OCI-LY7 (cell line): ENCODE data around the gene CCDC201. TPM values are rescaled to one million over a fixed set of nuclear protein-coding genes. Genes with fewer than 3 reads are reported as not detected.

ENCODE experiments used
- BruUV-seq: library from RNA; stranded (reverse); fragments of 400-500 nt; replicated peaks from 2 replicates; lab custom pipeline; 2021; lab: Mats Ljungman, UMichigan
- CTCF ChIA-PET: fragments of 300-600 bp; sonication (Branson Sonifier 250); formaldehyde crosslinking; loops from one replicate; lab custom pipeline; 2022; ENCODE audit warnings: antibody characterized with exemption; ENCODE audit not compliant: unreplicated experiment; lab: Charles Lee
- POLR2A ChIA-PET: fragments of 300-600 bp; sonication (Branson Sonifier 250); formaldehyde crosslinking; loops from one replicate; lab custom pipeline; 2022; ENCODE audit warnings: antibody characterized with exemption; lab: Charles Lee
- DNase-seq: peaks from one replicate; pipeline ENCODE4 v3.0.0-alpha.2; 2015; ENCODE audit warnings: low spot score
- H2AFZ ChIP-seq: fragments of 200-600 bp; sonication (generic), shearing (Covaris generic); 2 replicates; pipeline ENCODE4 v1.6.1; 2014; ENCODE audit warnings: mild to moderate bottlenecking, antibody characterized with exemption, low read length, moderate library complexity
- H3K27ac ChIP-seq: fragments of 200-600 bp; sonication (generic); 2 replicates; pipeline ENCODE4 v1.5.1; 2014; ENCODE audit warnings: mixed run types, low read depth, mild to moderate bottlenecking, moderate library complexity, low read length, inconsistent platforms; ENCODE audit not compliant: poor library complexity, severe bottlenecking
- H3K36me3 ChIP-seq: fragments of 200-600 bp; sonication (generic); 2 replicates; pipeline ENCODE4 v1.6.1; 2014; ENCODE audit warnings: mild to moderate bottlenecking, antibody characterized with exemption, low read length, moderate library complexity, mixed read lengths; ENCODE audit not compliant: insufficient read depth
- H3K4me1 ChIP-seq: fragments of 200-600 bp; sonication (generic); 2 replicates; pipeline ENCODE4 v1.5.1; 2014; ENCODE audit warnings: mild to moderate bottlenecking, low read length; ENCODE audit not compliant: insufficient read depth, poor library complexity, severe bottlenecking
- H3K4me2 ChIP-seq: fragments of 200-600 bp; sonication (generic); 2 replicates; pipeline ENCODE4 v1.6.1; 2014; ENCODE audit warnings: mild to moderate bottlenecking, low read length
- H3K4me3 ChIP-seq: fragments of 200-600 bp; sonication (generic); 2 replicates; pipeline ENCODE4 v1.5.1; 2014; ENCODE audit warnings: mild to moderate bottlenecking, low read depth, low read length; ENCODE audit not compliant: poor library complexity, severe bottlenecking
- H3K79me2 ChIP-seq: fragments of 200-600 bp; sonication (generic); 2 replicates; pipeline ENCODE4 v1.6.1; 2016; ENCODE audit warnings: low read depth, mild to moderate bottlenecking, low read length, moderate library complexity, mixed read lengths; ENCODE audit not compliant: insufficient read depth
- H3K9me2 ChIP-seq: fragments of 200-600 bp; sonication (generic); 2 replicates; pipeline ENCODE4 v1.6.1; 2016; ENCODE audit warnings: mild to moderate bottlenecking, low read length, mixed read lengths; ENCODE audit not compliant: insufficient read depth
- H3K9me3 ChIP-seq: fragments of 200-600 bp; sonication (generic); 2 replicates; pipeline ENCODE4 v1.6.1; 2014; ENCODE audit warnings: mild to moderate bottlenecking, mixed run types, low read length, mixed read lengths
- H4K20me1 ChIP-seq: fragments of 200-600 bp; sonication (generic); 2 replicates; pipeline ENCODE4 v1.6.1; 2014; ENCODE audit warnings: mild to moderate bottlenecking, antibody characterized with exemption, low read length, moderate library complexity, mixed read lengths; ENCODE audit not compliant: insufficient read depth
- EZH2phosphoT487 ChIP-seq: fragments of 200-600 bp; sonication (generic); IDR thresholded peaks from 2 replicates; pipeline ENCODE4 v1.6.1; 2018; ENCODE audit warnings: low read depth, borderline replicate concordance, mild to moderate bottlenecking, mixed run types, antibody characterized with exemption, low read length, moderate library complexity, mixed read lengths
- intact Hi-C: fragments of 100-400 bp; cut with micrococcal nuclease; formaldehyde crosslinking; loops from one replicate; pipeline ENCODE4 v1.10.0; 2022; ENCODE audit not compliant: unreplicated experiment
- total RNA-seq, 2 experiments: library from RNA; depleted of rRNA in 1 of 2; stranded (reverse); fragments of >200 nt in 1 of 2; shearing (Covaris generic) in 1 of 2; gene quantifications; 2 replicates each; pipeline ENCODE4 v1.2.3, GENCODE V29; 2014 to 2022
- TF ChIP-seq, protein P1 (sequence below): fragments of 200-600 bp; sonication (generic); conservative IDR thresholded peaks from 2 replicates; pipeline ENCODE4 v1.5.1; 2014; ENCODE audit warnings: mild to moderate bottlenecking, antibody characterized with exemption, low read length, moderate library complexity, mixed read lengths

The CCDC201 gene
- total RNA-seq, 2 experiments from 2014 or later, result not detected

DNA sequence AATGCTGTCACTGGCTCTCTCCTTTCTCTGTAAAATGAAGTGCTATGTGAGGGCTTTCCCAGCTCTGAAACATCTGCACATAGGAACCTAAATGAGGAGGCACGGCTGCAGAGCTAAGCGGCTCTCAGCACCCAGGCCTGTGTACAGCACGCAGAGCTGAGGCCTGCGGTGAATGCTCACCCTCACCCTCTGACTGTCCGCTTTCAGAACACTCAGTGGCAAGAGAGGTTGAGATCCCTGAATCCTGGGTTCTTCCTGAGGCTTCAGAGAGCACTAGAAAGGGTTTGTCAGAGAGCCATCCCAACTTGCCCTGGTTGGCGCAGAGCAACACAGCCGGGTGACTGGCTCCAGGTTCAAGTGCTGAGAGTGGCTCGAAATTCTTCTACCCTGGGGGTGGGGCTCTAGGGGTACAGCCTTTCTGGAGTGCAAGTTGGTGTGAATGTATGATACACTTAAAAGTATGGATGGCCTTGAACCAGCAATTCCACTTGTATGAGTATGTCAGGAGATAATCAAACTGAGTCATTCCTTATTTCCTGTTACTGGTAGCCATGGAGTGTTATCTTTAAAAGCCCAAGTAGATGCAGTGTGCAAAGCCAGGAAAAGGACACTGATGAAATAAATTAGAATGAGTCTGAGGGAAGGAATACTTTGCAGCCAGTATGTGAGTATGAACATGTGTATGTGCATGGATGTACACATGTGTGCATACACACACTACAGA lies 1.7 kb upstream of the CCDC201 start:
- POLR2A ChIA-PET, result interaction anchor here (0.6 kb wide), 1 partner anchor 1279 kb away, joined by 5 read pairs; no protein-coding TSS in a partner anchor
- H3K9me3 ChIP-seq, result no peaks in the 10 kb centered on the region

DNA sequence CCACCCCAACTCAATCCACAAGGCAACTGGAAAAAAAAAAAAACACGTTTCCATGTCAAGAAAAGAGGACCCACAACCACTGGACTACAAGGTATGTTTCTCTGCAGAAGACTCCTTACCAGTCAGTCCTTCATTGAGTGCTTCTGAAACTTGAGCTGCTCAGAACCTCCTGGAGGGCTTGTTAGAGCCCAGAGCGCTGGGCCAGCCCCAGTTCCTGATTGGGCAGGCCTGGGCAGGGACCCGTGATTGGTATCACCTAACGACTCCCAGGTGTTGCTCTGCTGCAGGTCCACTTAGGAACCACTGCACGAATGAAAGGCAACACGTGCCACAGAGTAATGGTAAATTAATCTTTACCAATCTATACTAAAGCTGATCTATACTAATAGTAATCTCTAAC lies 473 bp upstream of the CCDC201 start:
- Histone ChIP-seq H3K4me3 (no peak overlapping the region), H2AFZ (no peak overlapping the region), H3K36me3 (no peaks in the 10 kb centered on the region), H4K20me1 (no peaks in the 10 kb centered on the region), H3K9me3 (no peaks in the 10 kb centered on the region), H3K4me2 (no peak overlapping the region), H3K27ac (no peak overlapping the region), H3K9me2 (no peaks in the 10 kb centered on the region), H3K4me1 (no peaks in the 10 kb centered on the region), H3K79me2 (no peaks in the 10 kb centered on the region)
- CTCF ChIA-PET, result no interaction called here
- intact Hi-C loops, result no loop called here
- TF ChIP-seq, protein P1, sequence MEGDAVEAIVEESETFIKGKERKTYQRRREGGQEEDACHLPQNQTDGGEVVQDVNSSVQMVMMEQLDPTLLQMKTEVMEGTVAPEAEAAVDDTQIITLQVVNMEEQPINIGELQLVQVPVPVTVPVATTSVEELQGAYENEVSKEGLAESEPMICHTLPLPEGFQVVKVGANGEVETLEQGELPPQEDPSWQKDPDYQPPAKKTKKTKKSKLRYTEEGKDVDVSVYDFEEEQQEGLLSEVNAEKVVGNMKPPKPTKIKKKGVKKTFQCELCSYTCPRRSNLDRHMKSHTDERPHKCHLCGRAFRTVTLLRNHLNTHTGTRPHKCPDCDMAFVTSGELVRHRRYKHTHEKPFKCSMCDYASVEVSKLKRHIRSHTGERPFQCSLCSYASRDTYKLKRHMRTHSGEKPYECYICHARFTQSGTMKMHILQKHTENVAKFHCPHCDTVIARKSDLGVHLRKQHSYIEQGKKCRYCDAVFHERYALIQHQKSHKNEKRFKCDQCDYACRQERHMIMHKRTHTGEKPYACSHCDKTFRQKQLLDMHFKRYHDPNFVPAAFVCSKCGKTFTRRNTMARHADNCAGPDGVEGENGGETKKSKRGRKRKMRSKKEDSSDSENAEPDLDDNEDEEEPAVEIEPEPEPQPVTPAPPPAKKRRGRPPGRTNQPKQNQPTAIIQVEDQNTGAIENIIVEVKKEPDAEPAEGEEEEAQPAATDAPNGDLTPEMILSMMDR, result no peak
- TF ChIP-seq EZH2phosphoT487, result no peak
- POLR2A ChIA-PET, result interaction anchor here (0.7 kb wide), 1 partner anchor 94 kb away, joined by 7 read pairs; no protein-coding TSS in a partner anchor
- no TSS peak for BruUV-seq
- DNase-seq, result no peak

More for the DNA sequence above, 1.7 kb upstream of the CCDC201 start:
- no TSS peak for BruUV-seq
- Histone ChIP-seq H3K9me2 (no peaks in the 10 kb centered on the region), H3K4me3 (no peak overlapping the region), H3K36me3 (no peaks in the 10 kb centered on the region), H4K20me1 (no peaks in the 10 kb centered on the region), H3K27ac (no peak overlapping the region), H3K4me2 (no peak overlapping the region), H2AFZ (no peak overlapping the region), H3K79me2 (no peaks in the 10 kb centered on the region), H3K4me1 (no peaks in the 10 kb centered on the region)
- DNase-seq, result no peak
- intact Hi-C loops, result no loop called here
- no peak for TF ChIP-seq EZH2phosphoT487
- TF ChIP-seq, protein P1, result no peak
- CTCF ChIA-PET, result no interaction called here
